Left ventricle myocardium superior (tissue), 1 donor: ENCODE results near the gene LAMTOR5. TPM values are rescaled to one million over a fixed set of nuclear protein-coding genes. Genes with fewer than 3 reads are reported as not detected.
"Not testable (repeated sequence)": the region's sequence is repeated elsewhere in the genome, so short reads cannot be mapped to it uniquely, and the experiment has no call there.

Experiments
- ATAC-seq: fragments of 200-7000 bp; cut with Tn5 transposase; one replicate; pipeline ENCODE4 v1.9.1; 2020; ENCODE audit warnings: mild to moderate bottlenecking, moderate library complexity
- DNase-seq: peaks from one replicate; pipeline ENCODE4 v3.0.0-alpha.2; 2020
- intact Hi-C: fragments of 100-400 bp; cut with micrococcal nuclease; formaldehyde crosslinking; loops from one replicate; pipeline ENCODE4 v1.11.0; 2022
- long read RNA-seq: library from polyadenylated mRNA; unstranded; transcript quantifications from one replicate; pipeline ENCODE4 v2.0.0, GENCODE V29; 2021
- total RNA-seq: library from RNA; stranded (reverse); fragmentation: NEBNext Ultra II Directional; extraction: Animal tissue kit (Norgen Biotek cat#: 25700); gene quantifications from one replicate; pipeline ENCODE4 v1.2.1, GENCODE V29; 2021
- donor health status: DM: no; HTN: yes; CAD: no; lungs with severe emphysema.

LAMTOR5 gene
- total RNA-seq = 265 TPM
- long read RNA-seq, transcript LAMTOR5-206 (4 exons, 634 nt) = major isoform, 107 of 112 reads
- long read RNA-seq, partial matches to known transcripts = 1 of 112 reads
- long read RNA-seq, other reads (novel, unspliced or antisense) = 2 of 112 reads

DNA sequence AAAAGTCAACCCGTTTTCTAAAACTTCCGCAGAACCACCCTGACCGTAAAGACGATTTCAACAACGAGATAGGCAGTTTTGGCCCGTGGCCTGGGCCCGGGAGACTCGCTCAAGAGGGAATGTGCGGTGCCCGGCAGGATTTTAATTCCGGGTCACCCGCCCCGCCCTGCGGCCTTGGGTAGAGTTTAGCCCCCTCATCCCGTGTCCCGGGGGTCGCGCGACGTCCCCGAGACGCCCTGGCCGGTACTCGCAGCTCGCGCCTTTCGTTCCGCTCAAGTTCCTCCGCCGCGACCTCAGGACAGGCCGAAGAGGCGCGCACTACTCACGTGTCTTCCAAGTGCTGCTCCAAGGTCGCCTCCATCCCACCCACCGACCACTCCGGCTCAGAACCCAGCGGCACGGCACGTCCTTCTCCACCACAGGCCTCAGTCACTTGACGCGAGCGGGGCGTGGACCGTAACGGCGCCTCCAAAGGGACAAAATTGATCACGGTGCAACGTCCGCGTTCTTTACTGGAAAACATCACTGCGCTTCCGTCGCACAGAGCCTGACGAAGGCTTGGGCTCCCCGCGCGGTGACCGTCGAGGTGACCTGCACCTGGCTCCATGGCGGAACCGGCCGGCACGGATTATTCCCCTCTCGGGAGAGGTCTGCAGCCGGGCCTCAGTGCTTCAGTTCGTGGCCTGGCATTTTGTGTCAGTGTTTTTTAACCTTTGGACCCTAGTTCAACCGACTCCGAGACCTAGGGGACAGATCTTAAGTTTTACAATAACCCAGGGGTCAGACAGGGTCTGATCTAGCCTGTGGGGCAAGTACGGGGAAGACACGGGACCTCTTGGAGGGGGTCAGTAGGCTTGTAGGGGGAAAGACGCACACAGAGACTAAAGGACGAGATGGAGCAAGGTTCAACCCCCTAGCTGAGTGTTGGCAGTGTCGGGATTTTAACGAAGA is at the start of gene LAMTOR5:
TSS of gene LAMTOR5 (minus strand) at position 435 of the 951 bp plus-strand sequence. CDS start at position 361, 74 bp downstream.
- peak; percentile 98 for ATAC-seq
- intact Hi-C loops = no loop called here
- DNase-seq = peak; percentile 96

DNA sequence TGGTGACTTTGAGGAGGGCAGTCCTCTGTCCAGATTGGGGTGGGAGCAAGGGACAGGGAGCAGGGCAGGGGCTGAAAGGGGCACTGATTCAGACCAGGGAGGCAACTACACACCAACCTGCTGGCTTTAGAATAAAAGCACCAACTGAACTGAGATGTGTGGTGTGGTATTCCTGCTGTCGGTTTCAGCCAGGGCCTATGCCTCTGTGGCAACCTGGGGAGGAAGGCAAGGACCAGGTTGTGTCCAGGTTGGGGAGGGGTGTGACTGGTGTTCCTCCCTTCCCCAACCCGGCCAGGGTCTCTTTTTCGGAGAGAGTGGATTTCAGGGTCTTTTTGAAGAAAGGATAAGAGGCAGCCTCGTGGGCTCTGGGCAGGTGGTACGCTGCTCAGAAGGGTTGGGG is 49.7 kb upstream of the LAMTOR5 start:
- no peak for DNase-seq
- ATAC-seq = no peak
- intact Hi-C loops = loop anchor here (10.0 kb wide), 1 partner anchor 132 kb away; no protein-coding TSS in a partner anchor

- no peak for DNase-seq
- ATAC-seq = no peak
- intact Hi-C loops = loop anchor here (10.0 kb wide), 1 partner anchor 130 kb away; no protein-coding TSS in a partner anchor
Observed at GRCh38 chr1:110455151-110455550, 47.7 kb upstream of the LAMTOR5 start.

- intact Hi-C loops = loop anchor here (10.0 kb wide), 1 partner anchor 130 kb away; no protein-coding TSS in a partner anchor
- DNase-seq (no peak), ATAC-seq (no peak)
Observed at GRCh38 chr1:110454328-110454727, 46.8 kb upstream of the LAMTOR5 start.

DNA sequence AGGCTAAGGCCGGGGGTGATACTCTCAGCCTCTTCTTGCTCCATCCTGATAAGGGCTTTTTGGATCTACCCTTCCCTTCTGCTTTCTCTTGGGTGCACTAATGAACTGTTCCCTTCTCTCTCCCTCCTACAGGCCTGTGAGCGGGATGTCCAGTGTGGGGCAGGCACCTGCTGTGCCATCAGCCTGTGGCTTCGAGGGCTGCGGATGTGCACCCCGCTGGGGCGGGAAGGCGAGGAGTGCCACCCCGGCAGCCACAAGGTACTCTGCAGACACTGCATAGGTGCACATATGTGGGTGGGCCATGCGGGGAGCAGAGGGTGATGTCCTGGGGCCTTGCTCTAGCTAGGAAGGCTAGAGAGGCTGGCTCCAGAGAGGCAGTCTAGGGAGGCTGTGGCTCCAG is 46.3 kb upstream of the LAMTOR5 start:
- DNase-seq (no peak), ATAC-seq (no peak)
- intact Hi-C loops = loop anchor here (10.0 kb wide), 1 partner anchor 129 kb away; no protein-coding TSS in a partner anchor

- no peak for ATAC-seq
- intact Hi-C loops = loop anchor here (10.0 kb wide), 1 partner anchor 128 kb away; no protein-coding TSS in a partner anchor
- no peak for DNase-seq
Observed at GRCh38 chr1:110452330-110452729, 44.8 kb upstream of the LAMTOR5 start.

- DNase-seq (no peak), ATAC-seq (no peak)
- intact Hi-C loops = loop anchor here (10.0 kb wide), 1 partner anchor 126 kb away; no protein-coding TSS in a partner anchor
Observed at GRCh38 chr1:110450929-110451328, 43.4 kb upstream of the LAMTOR5 start, which contains the start of gene PROK1. PROK1 (plus strand) TSS chr1:110451149; CDS start chr1:110451217, 68 bp downstream.

DNA sequence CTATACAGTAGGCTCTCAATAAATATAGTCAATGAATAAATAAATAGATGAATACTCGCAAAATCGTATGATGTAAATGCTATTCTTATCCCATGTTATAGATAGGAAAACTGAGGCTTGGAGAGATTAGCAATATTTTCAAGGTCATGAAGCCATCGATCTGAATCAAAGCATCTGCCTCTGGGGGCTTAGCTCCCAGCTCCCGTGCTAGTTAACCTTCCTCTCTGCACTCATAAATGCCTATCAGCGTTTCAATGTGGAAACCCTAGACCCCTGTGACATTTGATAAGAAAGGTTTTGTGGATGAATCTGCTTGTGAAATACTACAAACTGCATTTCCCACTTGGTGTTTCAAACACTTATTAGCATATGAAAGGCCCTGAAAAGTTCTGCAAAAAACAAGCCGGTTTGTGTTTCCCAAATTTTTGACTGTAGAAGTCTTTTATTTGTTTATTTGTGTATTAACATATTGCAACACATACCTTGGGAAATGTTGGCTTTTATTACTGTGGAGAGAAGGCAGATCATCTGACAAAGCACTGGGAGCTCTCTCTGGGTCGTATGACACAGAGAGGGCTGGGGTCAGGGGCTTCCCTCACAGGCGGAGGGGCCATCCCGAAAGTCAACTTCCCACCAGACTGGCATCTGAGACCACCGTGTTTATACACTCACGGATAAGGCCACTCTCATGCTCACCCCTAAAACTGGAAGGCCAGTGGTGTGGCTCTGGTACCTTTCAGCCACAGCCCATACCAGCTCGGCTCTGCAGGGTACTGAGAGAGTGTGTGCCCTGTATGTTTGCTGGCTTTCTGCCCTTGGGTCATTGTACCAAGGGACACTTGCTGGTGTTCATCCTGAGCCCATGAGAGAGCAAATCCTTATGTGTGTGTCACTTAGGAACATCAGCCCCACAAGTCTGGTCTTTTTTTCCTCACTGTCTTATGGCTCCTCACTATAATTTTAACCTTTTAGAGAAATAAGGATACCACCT is 42.5 kb upstream of the LAMTOR5 start:
- intact Hi-C loops = loop anchor here (10.0 kb wide), 1 partner anchor 125 kb away; no protein-coding TSS in a partner anchor
- no peak for DNase-seq
- no peak for ATAC-seq

GRCh38 chr1:110444561-110444960 is 37.1 kb upstream of the LAMTOR5 start:
- intact Hi-C loops = no loop called here
- DNase-seq (no peak), ATAC-seq (no peak)

DNA sequence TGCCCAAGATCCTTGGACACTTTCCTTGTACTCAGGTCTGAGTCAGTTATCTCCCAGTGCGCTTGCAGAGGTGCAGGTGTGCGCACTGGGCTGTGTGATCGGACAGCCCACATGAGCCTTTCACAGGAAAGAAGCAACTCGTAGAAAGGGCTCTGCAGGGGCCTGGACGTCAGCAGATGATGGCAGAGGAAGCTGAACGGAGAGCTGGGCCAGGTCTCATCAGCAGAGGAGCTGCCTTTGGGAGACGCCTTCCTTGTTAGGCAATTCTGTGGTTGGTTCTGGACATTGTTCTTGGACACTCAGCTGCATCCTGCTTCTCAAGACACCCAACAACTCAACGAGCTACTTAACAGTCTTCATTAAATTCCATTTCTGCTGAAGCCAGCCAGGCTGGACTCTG is 36.0 kb upstream of the LAMTOR5 start:
- ATAC-seq = no peak
- intact Hi-C loops = no loop called here
- DNase-seq = no peak

DNA sequence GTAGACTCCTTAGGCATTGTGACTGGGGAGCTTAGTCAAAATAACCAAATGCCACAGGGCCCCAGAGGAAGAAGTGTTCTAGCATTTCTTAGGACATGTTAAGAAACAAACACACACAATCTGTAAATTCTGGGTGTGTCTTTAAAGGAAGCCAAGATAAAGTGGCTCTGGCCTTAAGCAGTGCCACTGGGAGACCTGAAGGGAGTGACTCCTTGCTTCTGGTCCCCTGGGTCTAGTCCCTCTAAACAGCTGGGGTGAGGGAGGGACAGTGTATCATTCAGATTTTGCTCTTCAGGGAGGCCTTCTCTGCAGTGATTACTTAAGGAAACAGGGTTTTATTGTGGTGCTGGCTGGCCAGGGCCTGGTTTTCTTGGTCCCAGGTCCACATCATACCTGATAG is 34.4 kb upstream of the LAMTOR5 start:
- intact Hi-C loops = no loop called here
- ATAC-seq = no peak
- no peak for DNase-seq

DNA sequence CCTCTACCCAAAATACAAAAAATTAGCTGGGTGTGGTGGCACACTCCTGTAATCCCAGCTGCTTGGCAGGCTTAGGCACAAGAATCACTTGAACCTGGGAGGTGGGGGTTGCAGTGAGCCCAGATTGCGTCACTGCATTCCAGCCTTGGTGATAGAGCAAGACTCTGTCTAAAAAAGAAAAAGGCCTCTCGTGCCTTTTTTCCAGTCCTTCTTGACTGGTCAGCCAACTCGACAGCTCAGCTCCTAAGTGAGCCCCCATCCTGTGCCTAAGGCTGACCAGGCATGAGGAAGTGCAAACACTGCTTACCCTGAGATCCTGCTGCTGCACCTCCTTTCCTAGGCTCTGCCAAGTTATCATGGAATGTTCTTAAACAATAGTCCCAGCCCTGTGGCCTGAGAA is 33.4 kb upstream of the LAMTOR5 start:
- intact Hi-C loops = no loop called here
- no peak for DNase-seq
- peak; percentile 39 for ATAC-seq

DNA sequence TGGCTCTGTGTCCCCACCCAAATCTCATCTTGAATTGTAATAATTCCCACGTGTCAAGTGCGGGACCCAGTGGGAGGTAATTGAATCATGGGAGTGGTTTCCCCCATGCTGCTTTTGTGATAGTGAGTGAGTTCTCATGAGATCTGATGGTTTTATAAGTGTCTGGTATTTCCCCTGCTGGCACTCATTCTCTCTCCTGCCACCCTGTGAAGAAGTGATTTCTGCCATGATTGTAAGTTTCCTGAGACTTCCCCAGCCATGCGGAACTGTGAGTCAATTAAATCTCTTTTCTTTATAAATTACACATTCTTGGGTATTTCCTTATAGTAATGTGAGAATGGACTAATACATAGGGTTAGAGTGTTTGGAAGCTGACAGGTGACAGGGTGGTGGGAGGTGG is 32.4 kb upstream of the LAMTOR5 start:
- intact Hi-C loops, DNase-seq, ATAC-seq: not testable (repeated sequence)

GRCh38 chr1:110438893-110439292 is 31.4 kb upstream of the LAMTOR5 start:
- ATAC-seq = no peak
- no peak for DNase-seq
- intact Hi-C loops = no loop called here

DNA sequence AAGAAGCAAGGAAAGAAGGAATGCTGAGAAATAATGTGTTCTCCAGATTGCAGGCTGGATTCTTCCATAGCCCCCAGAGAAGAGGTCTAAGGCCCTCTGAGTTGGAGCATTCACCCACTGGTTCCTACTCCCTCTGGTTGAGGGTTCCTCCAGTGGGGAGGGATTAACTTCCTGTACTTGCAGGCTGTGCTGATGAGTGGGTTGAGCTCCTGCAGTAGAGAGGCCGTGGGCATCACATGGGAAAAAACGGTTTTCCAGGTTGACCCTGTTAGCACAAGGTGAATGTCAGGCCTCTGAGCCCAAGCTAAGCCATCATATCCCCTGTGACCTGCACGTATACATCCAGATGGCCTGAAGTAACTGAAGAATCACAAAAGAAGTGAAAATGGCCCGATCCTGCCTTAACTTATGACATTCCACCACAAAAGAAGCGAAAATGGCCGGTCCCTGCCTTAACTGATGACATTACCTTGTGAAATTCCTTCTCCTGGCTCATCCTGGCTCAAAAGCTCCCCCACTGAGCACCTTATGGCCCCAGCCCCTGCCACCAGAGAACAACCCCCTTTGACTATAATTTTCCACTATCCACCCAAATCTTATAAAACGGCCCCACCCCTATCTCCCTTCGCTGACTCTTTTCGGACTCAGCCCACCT is 30.3 kb upstream of the LAMTOR5 start:
- intact Hi-C loops = not testable (repeated sequence)

DNA sequence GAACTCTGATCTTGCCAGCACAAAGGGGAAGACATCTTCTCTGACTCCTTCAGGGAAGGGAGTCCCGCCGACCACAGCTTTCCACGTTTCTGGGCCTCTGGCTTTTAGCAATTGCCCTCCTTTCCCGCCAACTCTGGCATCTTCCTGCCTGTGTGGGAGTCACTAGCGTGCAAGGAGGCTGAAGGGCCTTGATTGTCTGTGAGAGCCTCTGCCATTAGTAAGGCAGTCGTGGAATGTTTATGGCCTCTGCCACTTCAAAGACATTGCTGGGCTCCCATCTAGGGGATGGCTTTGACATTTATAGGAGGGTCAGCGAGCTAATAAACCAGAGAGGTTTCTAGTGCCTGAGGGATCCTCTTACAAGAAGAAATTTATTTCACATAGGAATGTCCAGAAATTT is 29.1 kb upstream of the LAMTOR5 start:
- ATAC-seq = no peak
- intact Hi-C loops = no loop called here
- DNase-seq = no peak

More for the DNA sequence above, 30.3 kb upstream of the LAMTOR5 start:
- not testable (repeated sequence) for ATAC-seq, DNase-seq

DNA sequence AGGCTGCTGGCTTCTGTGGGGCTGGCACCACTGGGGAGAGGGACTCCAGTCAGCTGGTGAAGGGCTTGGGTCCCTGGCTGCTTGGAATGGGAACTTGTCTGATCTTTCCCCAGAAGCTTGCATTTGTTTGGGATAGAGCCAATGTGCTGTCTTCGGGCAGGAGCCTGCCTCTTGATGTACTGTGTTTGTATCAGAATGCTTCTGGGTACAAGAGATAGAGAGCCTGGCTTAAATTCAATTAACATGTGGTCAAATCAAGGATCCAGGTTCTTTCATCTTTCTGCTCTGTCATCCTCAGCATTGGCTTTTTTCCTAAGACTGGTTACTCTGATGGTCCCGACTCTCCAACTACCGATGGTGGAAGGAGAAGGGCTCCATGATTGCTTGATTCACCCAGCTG is 27.5 kb upstream of the LAMTOR5 start:
- ATAC-seq (peak; percentile 51), DNase-seq (no peak)
- intact Hi-C loops = no loop called here

DNA sequence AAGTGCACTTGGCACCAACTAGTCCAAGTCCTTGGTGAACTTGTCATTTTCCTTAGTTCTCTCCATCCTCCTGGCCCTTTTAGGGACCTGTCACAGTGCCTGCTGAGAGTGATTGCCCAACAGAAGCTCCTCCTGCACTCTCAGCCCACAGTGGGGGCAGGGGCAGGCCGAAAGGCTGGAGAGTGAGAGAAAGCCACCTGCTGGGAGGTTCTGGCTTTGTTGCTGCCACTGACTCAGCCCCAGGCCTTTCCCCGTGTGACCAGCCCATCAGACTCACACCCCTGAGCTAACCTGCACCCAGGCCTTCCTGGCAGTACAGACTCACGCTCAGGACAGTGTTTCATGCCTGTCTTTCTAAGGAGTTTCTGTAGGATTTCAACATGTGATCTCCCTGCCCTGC is 26.3 kb upstream of the LAMTOR5 start:
- intact Hi-C loops = no loop called here
- peak; percentile 61 for DNase-seq

More for the DNA sequence above, 26.3 kb upstream of the LAMTOR5 start:
- ATAC-seq = peak; percentile 95
